HepG2 (cell line): ENCODE results near the gene PACS2. TPM values are rescaled to one million over a fixed set of nuclear protein-coding genes. Genes with fewer than 3 reads are reported as not detected.

Experiments used
- ATAC-seq: fragments of 200-7000 bp; cut with Tn5 transposase; 3 replicates; pipeline ENCODE4 v1.9.1; 2020; ENCODE audit warnings: mild to moderate bottlenecking, moderate library complexity
- BruUV-seq: library from RNA; stranded (reverse); fragments of 400-500 nt; replicated peaks from 2 replicates; lab custom pipeline; 2021; lab: Mats Ljungman, UMichigan
- CTCF ChIA-PET: fragments of 300-600 bp; formaldehyde crosslinking; extraction: SDS; loops from one replicate; lab custom pipeline; 2021; ENCODE audit warnings: low total read pairs, inconsistent platforms, low intra/inter-chr PET ratio; lab: Yijun Ruan, JAX
- POLR2A ChIA-PET: fragments of 350-600 bp; sonication (Branson Sonifier 250); formaldehyde crosslinking; loops from one replicate; lab custom pipeline; 2020; ENCODE audit warnings: antibody characterized with exemption, inconsistent platforms; lab: Yijun Ruan, JAX
- DNase-seq: peaks from one replicate; pipeline ENCODE4 v3.0.0-alpha.2; 2015; ENCODE audit warnings: low spot score
- FAIRE-seq: peaks from 3 replicates; lab custom pipeline; 2011; peaks lifted over from hg19 to GRCh38; lab: Jason Lieb, UNC
- H2AFZ ChIP-seq: one replicate; pipeline ENCODE4 v1.6.1; 2011; ENCODE audit warnings: low read length, inconsistent platforms
- H3K27ac ChIP-seq: fragments of 300-600 bp; 3 replicates; pipeline ENCODE4 v1.8.0; 2011; ENCODE audit warnings: mixed run types, mild to moderate bottlenecking, mixed read lengths, low read length, inconsistent platforms; ENCODE audit not compliant: insufficient read depth; ENCODE audit errors: extremely low read length
- H3K27me3 ChIP-seq, 2 experiments: fragments of 200-600 bp in 1 of 2; 2 replicates in 1 of 2; 3 replicates in 1 of 2; pipeline versions ENCODE4 v1.6.0 to v1.8.0; 2011; ENCODE audit warnings: low read length in 2 of 2, mild to moderate bottlenecking in 2 of 2, moderate library complexity in 2 of 2, inconsistent platforms in 1 of 2; ENCODE audit not compliant: insufficient read depth in 2 of 2, control insufficient read depth in 1 of 2
- H3K36me3 ChIP-seq, 2 experiments: fragments of 200-600 bp in 1 of 2; replicated peaks in 1 of 2; 2 replicates in 1 of 2; 3 replicates in 1 of 2; pipeline versions ENCODE4 v1.5.1 to v1.8.0; 2011; ENCODE audit warnings: low read length in 2 of 2, inconsistent platforms in 1 of 2; ENCODE audit not compliant: insufficient read depth in 2 of 2, control insufficient read depth in 1 of 2
- H3K4me1 ChIP-seq: 2 replicates; pipeline ENCODE4 v1.5.1; 2012; ENCODE audit warnings: low read length, inconsistent platforms; ENCODE audit not compliant: insufficient read depth
- H3K4me2 ChIP-seq: 2 replicates; pipeline ENCODE4 v1.6.0; 2011; ENCODE audit warnings: low read depth, low read length, inconsistent platforms
- H3K4me3 ChIP-seq, 3 experiments: fragments of 200-600 bp in 1 of 3; sonication (generic), shearing (Covaris generic) in 1 of 3; replicated peaks in 1 of 3; 2 replicates each; pipeline ENCODE4 v1.5.1; 2011 to 2016; ENCODE audit warnings: low read length in 3 of 3, inconsistent platforms in 2 of 3, low read depth in 2 of 3, mild to moderate bottlenecking in 2 of 3, control low read depth in 1 of 3, mixed read lengths in 1 of 3; ENCODE audit not compliant: insufficient read depth in 1 of 3
- H3K79me2 ChIP-seq: one replicate; pipeline ENCODE4 v1.6.1; 2011; ENCODE audit warnings: low read length, inconsistent platforms; ENCODE audit not compliant: insufficient read depth
- H3K9ac ChIP-seq: 2 replicates; pipeline ENCODE4 v1.6.0; 2011; ENCODE audit warnings: mild to moderate bottlenecking, low read depth, low read length, inconsistent platforms; ENCODE audit not compliant: insufficient read depth
- H3K9me3 ChIP-seq: 2 replicates; pipeline ENCODE4 v1.5.1; 2012; ENCODE audit warnings: mild to moderate bottlenecking, low read length
- H4K20me1 ChIP-seq: 2 replicates; pipeline ENCODE4 v1.6.0; 2011; ENCODE audit warnings: inconsistent platforms, mild to moderate bottlenecking, low read length, moderate library complexity; ENCODE audit not compliant: insufficient read depth
- ARNTL ChIP-seq: sonication (generic); formaldehyde crosslinking; IDR thresholded peaks from 2 replicates; pipeline ENCODE4 v1.4.0; 2020; ENCODE audit warnings: mild to moderate bottlenecking, missing genetic modification reagents
- KDM5B ChIP-seq: sonication (generic); formaldehyde crosslinking; IDR thresholded peaks from 2 replicates; pipeline ENCODE4 v1.4.0; 2020; ENCODE audit warnings: missing genetic modification reagents, mild to moderate bottlenecking, borderline replicate concordance
- MAFG ChIP-seq: sonication (generic); formaldehyde crosslinking; IDR thresholded peaks from 2 replicates; pipeline ENCODE4 v1.5.1; 2020; ENCODE audit warnings: mild to moderate bottlenecking, missing genetic modification reagents
- NKX3-1 ChIP-seq: sonication (generic); formaldehyde crosslinking; IDR thresholded peaks from 2 replicates; pipeline ENCODE4 v1.5.0; 2020; ENCODE audit warnings: missing genetic modification reagents
- SIN3B ChIP-seq: fragments of 150-350 bp; IDR thresholded peaks from 2 replicates; pipeline ENCODE4 v1.6.1; 2014; ENCODE audit warnings: low read length
- SP5 ChIP-seq: IDR thresholded peaks from 2 replicates; pipeline ENCODE4 v1.6.1; 2016; ENCODE audit warnings: low read depth, borderline replicate concordance
- ZBED4 ChIP-seq: sonication (generic); formaldehyde crosslinking; IDR thresholded peaks from 2 replicates; pipeline ENCODE4 v1.4.0; 2020; ENCODE audit warnings: missing genetic modification reagents, borderline replicate concordance
- ZNF224 ChIP-seq: sonication (generic); formaldehyde crosslinking; IDR thresholded peaks from 2 replicates; pipeline ENCODE4 v1.5.0; 2020; ENCODE audit warnings: mild to moderate bottlenecking, missing genetic modification reagents
- ZNF33B ChIP-seq: sonication (generic); formaldehyde crosslinking; IDR thresholded peaks from 2 replicates; pipeline ENCODE4 v1.5.1; 2020; ENCODE audit warnings: mild to moderate bottlenecking, missing genetic modification reagents
- ZNF547 ChIP-seq: sonication (generic); formaldehyde crosslinking; IDR thresholded peaks from 2 replicates; pipeline ENCODE4 v1.5.1; 2020; ENCODE audit warnings: mild to moderate bottlenecking, missing genetic modification reagents
- ZNF672 ChIP-seq: sonication (generic); formaldehyde crosslinking; IDR thresholded peaks from 2 replicates; pipeline ENCODE4 v1.8.1; 2022; ENCODE audit warnings: missing genetic modification reagents
- ZNF674 ChIP-seq: sonication (generic); formaldehyde crosslinking; IDR thresholded peaks from 2 replicates; pipeline ENCODE4 v1.5.0; 2020; ENCODE audit warnings: low read depth, mild to moderate bottlenecking, missing genetic modification reagents
- WGBS: methylation state at CpG from one replicate; pipeline ENCODE4 v1.1.6; 2017; ENCODE audit warnings: low lambda C conversion rate; 5-methylcytosine and 5-hydroxymethylcytosine counted together
- in situ Hi-C: cut with HindIII; loops from 2 replicates; pipeline ENCODE4 v1.10.0; 2017; ENCODE audit warnings: low pct_unique_long_range_greater_than_20kb; ENCODE audit not compliant: extremely low pct_ligation_motif_present
- intact Hi-C: fragments of 100-400 bp; cut with micrococcal nuclease; formaldehyde crosslinking; loops from one replicate; pipeline ENCODE4 v1.10.0; 2022; ENCODE audit not compliant: unreplicated experiment
- polyA plus RNA-seq, 8 experiments: library from polyadenylated mRNA; depleted of rRNA in 3 of 8; stranded (reverse) in 7 of 8; unstranded in 1 of 8; fragments of >200 nt; fragmentation: Illumina TruSeq in 4 of 8; extraction: Trizol in 4 of 8; gene quantifications; 2 replicates each; pipeline versions ENCODE4 v1.2.1 to v1.2.3, GENCODE V29; 2011 to 2016; ENCODE audit warnings: low read depth in 4 of 8, missing spikeins in 1 of 8, mixed read lengths in 1 of 8; ENCODE audit not compliant: insufficient read depth in 1 of 8
- total RNA-seq, 5 experiments: library from RNA; depleted of rRNA; stranded (reverse); fragments of >200 nt; fragmentation: Illumina TruSeq; extraction: Trizol; gene quantifications; 2 replicates each; pipeline ENCODE4 v1.2.3, GENCODE V29; 2016; ENCODE audit warnings: low read depth in 1 of 5

PACS2 gene
- total and polyA plus RNA-seq, 2 of the 13 experiments (the other 11 are each of a cell fraction or from before 2014, with no cell fraction given) = 23.6 to 27.6 TPM

- H3K27ac ChIP-seq = no peak overlapping the region
- intact Hi-C loops = no loop called here
- H3K9ac ChIP-seq = no peak overlapping the region
- no TSS peak for BruUV-seq
- no peaks in the 10 kb centered on the region for H3K27me3 ChIP-seq
- H3K36me3 ChIP-seq = no peaks in the 10 kb centered on the region
- ATAC-seq (no peak), FAIRE-seq (no peak), DNase-seq (no peak)
- WGBS = 92% methylated on average over 15 of the region's 25 CpGs
- H3K4me1 ChIP-seq = no peaks in the 10 kb centered on the region
- in situ Hi-C loops = no loop called here
- no peak for TF ChIP-seq ZNF224 (CRISPR knock-in tag)
- no peak for TF ChIP-seq ZNF672 (CRISPR knock-in tag)
- TF ChIP-seq ARNTL = no peak
- no peak for TF ChIP-seq KDM5B (CRISPR knock-in tag)
- no peak for TF ChIP-seq SP5
- TF ChIP-seq ZNF674 (CRISPR knock-in tag) = no peak
- no peak for TF ChIP-seq MAFG (CRISPR knock-in tag)
- H3K4me3 ChIP-seq = no peak overlapping the region
- no peak overlapping the region for H2AFZ ChIP-seq
- no peak overlapping the region for H3K4me2 ChIP-seq
- CTCF ChIA-PET = no interaction called here
- POLR2A ChIA-PET = no interaction called here
- no peaks in the 10 kb centered on the region for H3K79me2 ChIP-seq
- no peaks in the 10 kb centered on the region for H4K20me1 ChIP-seq
- no peaks in the 10 kb centered on the region for H3K9me3 ChIP-seq
Observed at GRCh38 chr14:105388110-105388951, 73.8 kb downstream of the PACS2 start.

DNA sequence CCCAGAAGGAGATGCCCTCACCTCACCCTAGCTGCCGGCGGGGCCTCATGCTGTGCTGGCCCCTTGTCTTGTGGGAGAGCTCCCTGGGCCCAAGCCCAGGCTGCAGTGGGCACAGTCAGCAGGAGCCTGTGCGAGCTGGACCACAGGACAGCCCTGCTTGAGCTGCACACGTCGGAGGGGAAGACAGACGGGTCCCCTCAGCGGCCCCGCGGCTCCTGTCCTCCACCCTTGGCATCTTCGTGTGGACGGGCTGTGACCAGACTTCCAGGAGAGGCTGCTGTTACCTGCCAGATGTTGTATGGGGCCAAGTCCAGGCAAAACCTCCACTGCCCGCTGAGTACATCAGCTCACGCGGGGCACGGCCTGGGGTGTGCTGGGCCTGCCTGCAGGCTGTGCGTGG lies 74.4 kb downstream of the PACS2 start:
- in situ Hi-C loops = no loop called here
- Histone ChIP-seq H3K4me3 (no peak overlapping the region), H3K36me3 (no peaks in the 10 kb centered on the region), H3K4me1 (no peaks in the 10 kb centered on the region), H3K27ac (no peak overlapping the region), H3K9ac (no peak overlapping the region), H3K27me3 (no peaks in the 10 kb centered on the region), H3K9me3 (no peaks in the 10 kb centered on the region), H3K4me2 (no peak overlapping the region), H4K20me1 (no peaks in the 10 kb centered on the region), H2AFZ (no peak overlapping the region), H3K79me2 (no peaks in the 10 kb centered on the region)
- ATAC-seq = no peak
- no peak for FAIRE-seq
- CTCF ChIA-PET = no interaction called here
- DNase-seq = no peak
- 80% methylated on average over 12 of the region's 16 CpGs for WGBS
- intact Hi-C loops = no loop called here
- no TSS peak for BruUV-seq
- POLR2A ChIA-PET = no interaction called here
- no peak for TF ChIP-seq ZNF547 (CRISPR knock-in tag)
- no peak for TF ChIP-seq ZBED4 (CRISPR knock-in tag)
- no peak for TF ChIP-seq SIN3B
- no peak for TF ChIP-seq ZNF33B (CRISPR knock-in tag)
- no peak for TF ChIP-seq NKX3-1
